Caco-2 (cell line): ENCODE measurements around the gene KRT85. TPM values are rescaled to one million over a fixed set of nuclear protein-coding genes. Genes with fewer than 3 reads are reported as not detected.

Experiments used
- BruUV-seq: library from RNA; stranded (reverse); fragments of 400-500 nt; replicated peaks from 2 replicates; lab custom pipeline; 2021; lab: Mats Ljungman, UMichigan
- CTCF ChIA-PET: fragments of 300-600 bp; sonication (Branson Sonifier 250); formaldehyde crosslinking; loops from one replicate; lab custom pipeline; 2022; ENCODE audit warnings: antibody characterized with exemption; lab: Charles Lee
- POLR2A ChIA-PET: fragments of 300-600 bp; sonication (Branson Sonifier 250); formaldehyde crosslinking; loops from one replicate; lab custom pipeline; 2022; ENCODE audit warnings: antibody characterized with exemption; lab: Charles Lee
- DNase-seq, 2 experiments: peaks; one replicate each; pipeline versions ENCODE4 v3.0.0 to v3.0.0-alpha.2; 2020 to 2022
- H3K27me3 ChIP-seq: replicated peaks from 2 replicates; pipeline ENCODE4 v1.6.0; 2011; ENCODE audit warnings: low read length; ENCODE audit not compliant: control insufficient read depth, insufficient read depth
- H3K36me3 ChIP-seq: 2 replicates; pipeline ENCODE4 v1.5.1; 2011; ENCODE audit warnings: low read length; ENCODE audit not compliant: control insufficient read depth, insufficient read depth
- H3K4me1 ChIP-seq: fragments of 250-450 bp; sonication (Bioruptor Pico); 2 replicates; pipeline ENCODE4 v1.5.1; 2020; ENCODE audit warnings: mild to moderate bottlenecking
- H3K4me3 ChIP-seq: 2 replicates; pipeline ENCODE4 v1.5.1; 2011; ENCODE audit warnings: low read depth, mild to moderate bottlenecking, control low read depth, low read length
- H3K9me3 ChIP-seq: fragments of 250-450 bp; sonication (Bioruptor Pico); 2 replicates; pipeline ENCODE4 v1.5.1; 2020; ENCODE audit warnings: mild to moderate bottlenecking, moderate library complexity
- H3K27ac Mint-ChIP-seq: one replicate; pipeline ENCODE4 v1.8.0; 2022; ENCODE audit warnings: mixed read lengths; ENCODE audit not compliant: unreplicated experiment
- H3K27me3 Mint-ChIP-seq: one replicate; pipeline ENCODE4 v1.8.0; 2022; ENCODE audit warnings: mixed read lengths; ENCODE audit not compliant: insufficient read depth, unreplicated experiment
- H3K36me3 Mint-ChIP-seq: one replicate; pipeline ENCODE4 v1.8.0; 2022; ENCODE audit warnings: mild to moderate bottlenecking, mixed read lengths; ENCODE audit not compliant: insufficient read depth, unreplicated experiment
- H3K4me1 Mint-ChIP-seq: one replicate; pipeline ENCODE4 v1.8.0; 2022; ENCODE audit warnings: low read depth, mixed read lengths; ENCODE audit not compliant: unreplicated experiment
- H3K4me3 Mint-ChIP-seq: one replicate; pipeline ENCODE4 v1.8.0; 2022; ENCODE audit warnings: mild to moderate bottlenecking, moderate library complexity, mixed read lengths; ENCODE audit not compliant: unreplicated experiment
- H3K9me3 Mint-ChIP-seq: one replicate; pipeline ENCODE4 v1.8.0; 2022; ENCODE audit warnings: mixed read lengths; ENCODE audit not compliant: unreplicated experiment
- intact Hi-C: fragments of 100-400 bp; cut with micrococcal nuclease; formaldehyde crosslinking; loops from one replicate; pipeline ENCODE4 v1.10.0; 2022; ENCODE audit not compliant: unreplicated experiment
- total RNA-seq: library from RNA; stranded (reverse); gene quantifications from 2 replicates; pipeline ENCODE4 v1.2.3, GENCODE V29; 2022
- TF ChIP-seq, protein P1 (sequence below), 2 experiments: fragments of 200-600 bp in 1 of 2; IDR thresholded peaks; 1 replicate in 1 of 2; 2 replicates in 1 of 2; pipeline versions ENCODE4 v1.5.1 to v1.8.0; 2011 to 2022; ENCODE audit warnings: antibody characterized with exemption in 1 of 2, control low read depth in 1 of 2, inconsistent platforms in 1 of 2, low read depth in 1 of 2, low read length in 1 of 2, mild to moderate bottlenecking in 1 of 2, moderate library complexity in 1 of 2; ENCODE audit not compliant: insufficient read depth in 1 of 2, severe bottlenecking in 1 of 2, unreplicated experiment in 1 of 2

The KRT85 gene
- total RNA-seq, 1 experiment from 2014 or later, result not detected

DNA sequence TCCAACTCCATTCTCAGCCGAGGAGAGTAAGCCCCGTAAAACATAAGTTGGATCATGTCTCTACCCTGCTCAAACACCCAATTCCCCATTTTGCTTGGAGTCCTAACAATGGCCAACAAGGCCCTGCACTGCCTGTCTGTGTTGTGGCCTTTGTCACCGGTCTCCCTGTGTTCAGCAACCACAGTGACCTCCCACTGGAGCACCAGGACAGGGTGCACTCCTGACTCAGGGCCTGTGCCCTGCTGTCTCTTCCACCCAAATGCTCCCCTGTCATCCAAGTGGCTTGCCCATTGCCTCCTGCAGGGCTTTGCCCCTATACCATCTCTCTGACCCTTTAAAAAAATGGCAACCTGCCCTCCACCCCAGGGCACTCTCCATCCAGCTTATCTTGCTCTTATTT lies 4.4 kb upstream of the KRT85 start:
- H3K27me3 ChIP-seq, result no peaks in the 10 kb centered on the region
- intact Hi-C loops, result loop anchor here (1.0 kb wide), 2 partner anchors 136 to 509 kb away; no protein-coding TSS in a partner anchor
- Mint-ChIP-seq H3K4me3 (no peak overlapping the region), H3K4me1 (peaks cover 8% of the 10 kb centered on the region), H3K9me3 (no peaks in the 10 kb centered on the region), H3K27me3 (no peaks in the 10 kb centered on the region), H3K36me3 (no peaks in the 10 kb centered on the region), H3K27ac (no peak overlapping the region)
- BruUV-seq, result no TSS peak
- H3K9me3 ChIP-seq, result no peaks in the 10 kb centered on the region
- H3K4me1 ChIP-seq, result no peaks in the 10 kb centered on the region
- POLR2A ChIA-PET, result no interaction called here
- TF ChIP-seq, protein P1, sequence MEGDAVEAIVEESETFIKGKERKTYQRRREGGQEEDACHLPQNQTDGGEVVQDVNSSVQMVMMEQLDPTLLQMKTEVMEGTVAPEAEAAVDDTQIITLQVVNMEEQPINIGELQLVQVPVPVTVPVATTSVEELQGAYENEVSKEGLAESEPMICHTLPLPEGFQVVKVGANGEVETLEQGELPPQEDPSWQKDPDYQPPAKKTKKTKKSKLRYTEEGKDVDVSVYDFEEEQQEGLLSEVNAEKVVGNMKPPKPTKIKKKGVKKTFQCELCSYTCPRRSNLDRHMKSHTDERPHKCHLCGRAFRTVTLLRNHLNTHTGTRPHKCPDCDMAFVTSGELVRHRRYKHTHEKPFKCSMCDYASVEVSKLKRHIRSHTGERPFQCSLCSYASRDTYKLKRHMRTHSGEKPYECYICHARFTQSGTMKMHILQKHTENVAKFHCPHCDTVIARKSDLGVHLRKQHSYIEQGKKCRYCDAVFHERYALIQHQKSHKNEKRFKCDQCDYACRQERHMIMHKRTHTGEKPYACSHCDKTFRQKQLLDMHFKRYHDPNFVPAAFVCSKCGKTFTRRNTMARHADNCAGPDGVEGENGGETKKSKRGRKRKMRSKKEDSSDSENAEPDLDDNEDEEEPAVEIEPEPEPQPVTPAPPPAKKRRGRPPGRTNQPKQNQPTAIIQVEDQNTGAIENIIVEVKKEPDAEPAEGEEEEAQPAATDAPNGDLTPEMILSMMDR (IDR thresholded peaks at IDR 0.05; ENCODE audit: insufficient read depth in 1 of 2, low read depth in 1 of 2, low read length in 1 of 2, severe bottlenecking in 1 of 2, unreplicated experiment in 1 of 2), result no peak
- CTCF ChIA-PET, result interaction anchor here (1.1 to 2.0 kb wide), 5 partner anchors 90 to 609 kb away, joined by 3 to 6 read pairs (median 6); no protein-coding TSS in a partner anchor
- no peaks in the 10 kb centered on the region for H3K36me3 ChIP-seq
- DNase-seq, result no peak
- no peak overlapping the region for H3K4me3 ChIP-seq

DNA sequence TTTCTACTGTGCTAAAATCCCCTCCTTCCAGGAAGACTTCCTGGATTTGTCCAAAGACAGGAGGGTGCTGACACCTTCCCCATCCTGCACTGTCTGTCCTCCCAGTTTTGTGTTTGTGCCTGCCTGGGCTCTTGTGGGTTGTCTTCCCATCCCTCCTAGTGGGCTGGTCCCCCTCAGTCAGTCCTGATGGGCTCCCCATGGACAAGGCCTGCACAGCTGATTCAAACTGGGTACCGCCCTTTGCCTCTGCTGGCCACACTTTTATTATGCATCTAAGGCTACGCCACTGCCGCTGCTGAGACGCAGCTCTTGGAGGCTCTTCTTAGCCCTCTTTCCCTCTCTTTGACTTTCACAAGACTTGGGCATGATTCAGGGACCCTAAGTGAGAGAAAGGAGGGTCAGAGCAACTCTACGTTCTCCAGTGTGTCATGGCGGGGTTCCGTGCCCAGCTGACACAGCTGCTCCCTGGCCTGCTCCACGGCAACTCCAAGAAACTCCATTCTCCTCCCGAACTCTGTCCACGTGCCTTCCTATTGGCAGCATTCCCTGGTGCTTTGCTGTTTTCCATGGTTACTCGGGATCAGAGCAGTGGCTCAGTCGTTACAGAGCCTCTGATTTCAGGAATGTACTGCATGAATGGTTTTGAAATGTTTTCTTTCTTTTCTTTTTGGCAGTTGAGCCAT lies 3.8 kb upstream of the KRT85 start:
- no TSS peak for BruUV-seq
- H3K4me3 ChIP-seq, result no peak overlapping the region
- POLR2A ChIA-PET, result no interaction called here
- H3K36me3 Mint-ChIP-seq, result no peaks in the 10 kb centered on the region
- no peak overlapping the region for H3K4me3 Mint-ChIP-seq
- H3K4me1 ChIP-seq, result no peaks in the 10 kb centered on the region
- TF ChIP-seq, protein P1 (IDR thresholded peaks at IDR 0.05; ENCODE audit: insufficient read depth in 1 of 2, low read depth in 1 of 2, low read length in 1 of 2, severe bottlenecking in 1 of 2, unreplicated experiment in 1 of 2), result no peak
- no peaks in the 10 kb centered on the region for H3K27me3 Mint-ChIP-seq
- CTCF ChIA-PET, result interaction anchor here (1.1 to 2.0 kb wide), 3 partner anchors 214 to 509 kb away, joined by 3 to 6 read pairs (median 3); no protein-coding TSS in a partner anchor
- no peaks in the 10 kb centered on the region for H3K27me3 ChIP-seq
- peaks cover 8% of the 10 kb centered on the region for H3K4me1 Mint-ChIP-seq
- H3K9me3 ChIP-seq, result no peaks in the 10 kb centered on the region
- intact Hi-C loops, result no loop called here
- H3K27ac Mint-ChIP-seq, result no peak overlapping the region
- H3K36me3 ChIP-seq, result no peaks in the 10 kb centered on the region
- H3K9me3 Mint-ChIP-seq, result no peaks in the 10 kb centered on the region
- DNase-seq, result no peak

DNA sequence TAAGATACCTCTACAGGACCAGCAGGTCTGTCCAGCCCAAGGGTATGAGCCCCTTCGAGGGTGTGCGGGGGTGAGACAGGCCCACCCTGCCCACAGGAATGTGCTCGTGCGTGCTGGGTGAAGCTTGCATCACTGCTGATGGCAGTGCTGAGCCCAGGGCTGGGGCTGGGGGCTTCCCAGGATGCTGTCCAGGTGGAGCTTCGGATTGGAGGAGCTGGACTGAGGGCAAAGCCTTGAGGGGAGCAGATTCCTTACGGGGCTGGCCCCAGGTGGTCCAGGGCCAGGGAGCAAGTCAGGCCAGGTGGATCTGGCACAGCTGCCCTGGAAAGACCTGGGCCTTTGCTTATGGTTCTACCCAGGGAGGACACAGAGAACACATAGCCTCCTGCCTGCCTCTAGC lies 2.5 kb upstream of the KRT85 start:
- H3K9me3 ChIP-seq, result no peaks in the 10 kb centered on the region
- BruUV-seq, result no TSS peak
- no peaks in the 10 kb centered on the region for H3K4me1 ChIP-seq
- Mint-ChIP-seq H3K27ac (no peak overlapping the region), H3K4me1 (peaks cover 8% of the 10 kb centered on the region), H3K36me3 (no peaks in the 10 kb centered on the region), H3K27me3 (no peaks in the 10 kb centered on the region), H3K9me3 (no peaks in the 10 kb centered on the region), H3K4me3 (no peak overlapping the region)
- no peaks in the 10 kb centered on the region for H3K36me3 ChIP-seq
- H3K4me3 ChIP-seq, result no peak overlapping the region
- ChIA-PET CTCF (interaction anchor here (0.9 kb wide), 1 partner anchor 62 kb away, joined by 4 read pairs; no protein-coding TSS in a partner anchor), POLR2A (no interaction called here)
- TF ChIP-seq, protein P1 (IDR thresholded peaks at IDR 0.05; ENCODE audit: insufficient read depth in 1 of 2, low read depth in 1 of 2, low read length in 1 of 2, severe bottlenecking in 1 of 2, unreplicated experiment in 1 of 2), result no peak
- H3K27me3 ChIP-seq, result no peaks in the 10 kb centered on the region
- intact Hi-C loops, result no loop called here
- no peak for DNase-seq
